SH-SY5Y (cell line): ENCODE results near the gene SLC25A42.

Experiments used
- GATA2 ChIP-seq: IDR thresholded peaks from 2 replicates; pipeline ENCODE4 v1.6.1; 2011; ENCODE audit warnings: mild to moderate bottlenecking, low read depth, low read length
- GATA3 ChIP-seq: IDR thresholded peaks from 2 replicates; pipeline ENCODE4 v1.6.1; 2011; ENCODE audit warnings: low read depth, mild to moderate bottlenecking, low read length, moderate library complexity

- no peak for TF ChIP-seq GATA2
- TF ChIP-seq GATA3: no peak
These were observed 34.4 kb downstream of the SLC25A42 start for GRCh38 chr19:19098084-19098702.
